Limb (tissue), 2 donors: ENCODE data around the gene PSMA4.
A peak's percentile ranks its signal among the peaks of the same experiment; 100 is the strongest.
"Not testable (repeated sequence)": the region's sequence is repeated elsewhere in the genome, so short reads cannot be mapped to it uniquely, and the experiment has no call there.

Experiments used
- DNase-seq, 2 donors: peaks; one replicate each; pipeline ENCODE4 v3.0.0-alpha.2; 2016; ENCODE audit errors: extremely low spot score in 2 of 2

PSMA4 gene

DNA sequence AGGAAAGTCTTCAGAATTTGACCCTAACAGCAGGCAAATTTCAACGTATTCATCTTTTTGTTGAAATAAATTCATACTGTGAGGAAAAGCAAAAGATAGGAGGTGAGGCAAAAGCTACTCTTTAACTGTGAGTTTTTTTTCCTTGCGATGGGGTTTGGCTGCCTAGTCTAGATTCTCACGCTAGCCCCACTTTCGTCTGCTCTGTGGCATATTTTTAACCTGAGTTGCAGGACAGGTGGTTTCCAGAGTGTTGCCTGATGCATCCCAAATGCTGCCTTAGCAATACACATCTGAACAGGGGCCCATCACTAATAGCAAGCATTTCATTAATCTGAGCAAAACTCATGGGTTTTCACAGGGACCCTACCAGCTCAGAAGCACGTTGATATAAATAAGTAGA, 11.7 kb downstream of the PSMA4 start:
- no peak for DNase-seq

DNA sequence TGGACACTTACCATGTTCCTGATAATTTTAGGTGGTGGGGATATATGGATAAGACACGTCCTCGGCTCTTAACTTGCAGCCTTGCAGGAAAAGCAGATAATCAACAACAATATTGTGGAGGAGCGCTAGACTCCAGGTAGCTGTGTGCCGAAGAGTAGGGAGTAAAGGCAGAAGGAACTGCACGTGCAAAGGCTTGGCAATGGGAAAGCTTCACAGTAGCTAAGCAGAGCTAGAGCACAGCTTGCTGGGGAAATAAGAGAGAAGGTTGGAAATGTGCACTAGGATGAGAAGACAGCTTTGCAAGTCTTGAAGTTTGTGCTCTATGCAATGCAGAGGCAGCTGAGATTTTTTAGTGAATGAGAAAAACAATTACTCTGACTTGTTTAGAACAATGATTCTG, 12.4 kb downstream of the PSMA4 start:
- DNase-seq, result no peak

DNA sequence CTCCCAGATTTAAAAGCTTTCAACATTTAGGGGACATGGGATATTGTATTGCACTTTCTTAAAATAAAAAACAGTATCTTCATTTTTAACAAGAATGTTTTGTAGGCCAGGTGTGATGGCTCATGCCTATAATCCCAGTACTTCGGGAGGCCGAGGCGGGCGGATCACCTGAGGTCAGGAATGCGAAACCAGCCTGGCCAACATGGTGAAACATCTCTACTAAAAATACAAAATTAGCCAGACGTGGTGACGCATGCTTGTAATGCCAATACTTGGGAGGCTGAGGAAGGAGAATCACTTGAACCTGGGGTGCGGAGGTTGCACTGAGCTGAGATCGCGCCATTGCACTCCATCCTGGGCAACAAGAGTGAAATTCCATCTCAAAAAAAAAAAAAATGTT, 20.0 kb downstream of the PSMA4 start:
- not testable (repeated sequence) for DNase-seq

DNA sequence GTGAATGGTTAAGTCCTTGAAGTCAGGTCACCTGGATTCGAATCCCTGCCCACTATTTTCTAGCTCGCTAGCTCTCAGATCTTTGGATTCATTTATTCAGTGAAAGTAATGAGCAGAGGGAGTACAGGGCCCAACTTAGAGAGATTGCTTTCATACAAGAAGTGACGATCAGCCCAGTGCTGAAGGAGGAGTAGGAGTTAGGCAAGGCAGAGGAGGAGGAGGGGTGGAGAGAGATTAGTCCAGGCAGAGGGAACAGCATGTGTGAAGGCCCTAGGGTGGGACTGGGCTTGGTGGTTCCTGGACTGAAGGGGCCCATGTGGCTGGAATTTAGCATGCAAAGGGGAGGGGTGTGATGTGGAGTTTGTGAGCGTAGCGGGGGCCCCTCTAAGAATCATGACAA, 21.2 kb downstream of the PSMA4 start:
- DNase-seq, result no peak

DNA sequence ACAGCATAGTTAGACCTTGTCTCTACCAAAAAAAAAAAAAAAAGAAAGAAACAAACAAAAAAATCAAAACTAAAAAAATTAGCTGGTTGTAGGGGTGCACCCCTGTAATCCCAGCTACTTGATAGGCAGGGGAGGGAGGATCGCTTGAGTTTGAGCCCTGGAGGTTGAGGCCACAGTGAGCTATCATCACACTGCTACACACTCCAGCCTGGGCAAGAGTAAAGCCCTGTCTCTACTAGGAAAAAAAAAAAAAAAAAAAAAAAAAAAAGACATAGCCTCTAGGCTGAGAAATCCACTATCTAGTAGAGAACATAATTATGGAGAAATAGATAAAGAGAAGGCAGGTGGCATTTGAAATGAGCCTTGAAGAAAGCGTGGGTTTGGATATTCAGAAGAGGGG, 22.8 kb downstream of the PSMA4 start:
- no peak for DNase-seq

DNA sequence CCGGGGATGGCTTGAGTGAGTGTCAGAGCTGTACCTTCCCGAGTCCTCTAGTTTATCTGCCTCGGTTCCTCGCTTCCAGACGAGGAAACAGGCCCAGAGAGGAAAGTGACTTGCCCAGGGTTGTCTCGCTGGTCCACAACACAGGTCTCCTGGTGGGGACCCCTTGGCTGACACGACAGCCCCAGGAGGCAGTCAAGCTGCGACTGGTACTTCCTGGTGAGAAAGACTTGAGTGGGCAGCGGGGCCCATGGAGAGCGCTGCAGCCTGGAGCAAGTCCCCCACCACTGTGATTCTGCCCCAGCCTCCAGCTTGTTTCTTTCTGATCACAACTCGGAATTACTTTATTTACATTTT, 24.5 kb downstream of the PSMA4 start:
- no peak for DNase-seq

DNA sequence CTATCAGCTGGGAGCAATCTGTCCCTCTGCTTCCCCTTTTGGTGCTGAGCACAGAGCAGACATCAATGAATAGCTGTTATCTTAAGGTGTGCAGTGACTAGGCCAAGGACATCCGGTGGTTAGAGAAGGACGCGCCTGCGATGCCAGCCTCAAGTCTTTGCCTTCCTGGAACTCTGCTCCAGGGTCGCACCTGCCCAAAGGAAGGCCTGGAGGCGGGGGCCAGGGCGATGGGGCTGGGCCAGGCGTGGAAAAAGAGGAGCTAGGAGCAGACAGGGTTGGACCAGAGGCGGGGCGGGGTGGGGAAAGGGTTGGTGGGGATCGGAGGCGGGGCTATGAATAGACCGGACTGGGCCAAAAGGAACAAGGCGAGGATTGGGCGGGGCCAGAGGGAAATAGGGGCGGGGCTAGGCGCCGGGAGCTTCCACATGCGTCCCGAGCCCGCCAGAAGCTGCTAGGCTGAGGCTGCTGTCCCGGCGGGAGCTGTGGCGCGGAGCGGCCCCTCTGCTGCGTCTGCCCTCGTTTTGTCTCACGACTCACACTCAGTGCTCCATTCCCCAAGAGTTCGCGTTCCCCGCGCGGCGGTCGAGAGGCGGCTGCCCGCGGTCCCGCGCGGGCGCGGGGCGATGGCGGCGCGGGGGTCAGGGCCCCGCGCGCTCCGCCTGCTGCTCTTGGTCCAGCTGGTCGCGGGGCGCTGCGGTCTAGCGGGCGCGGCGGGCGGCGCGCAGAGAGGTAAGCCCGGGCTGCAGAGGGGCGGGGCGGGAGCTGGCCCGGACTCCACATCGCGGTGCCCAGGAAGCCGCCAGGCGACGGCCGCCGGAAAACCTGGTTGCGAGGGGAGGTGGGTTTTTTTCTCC, 25.1 kb downstream of the PSMA4 start, which contains the start of gene CHRNA5:
Gene CHRNA5, plus strand, starts transcription at position 424 of the 854 bp plus-strand sequence. Its CDS starts 200 bp downstream, at position 624.
- DNase-seq, result peak; percentile 81 to 95

DNA sequence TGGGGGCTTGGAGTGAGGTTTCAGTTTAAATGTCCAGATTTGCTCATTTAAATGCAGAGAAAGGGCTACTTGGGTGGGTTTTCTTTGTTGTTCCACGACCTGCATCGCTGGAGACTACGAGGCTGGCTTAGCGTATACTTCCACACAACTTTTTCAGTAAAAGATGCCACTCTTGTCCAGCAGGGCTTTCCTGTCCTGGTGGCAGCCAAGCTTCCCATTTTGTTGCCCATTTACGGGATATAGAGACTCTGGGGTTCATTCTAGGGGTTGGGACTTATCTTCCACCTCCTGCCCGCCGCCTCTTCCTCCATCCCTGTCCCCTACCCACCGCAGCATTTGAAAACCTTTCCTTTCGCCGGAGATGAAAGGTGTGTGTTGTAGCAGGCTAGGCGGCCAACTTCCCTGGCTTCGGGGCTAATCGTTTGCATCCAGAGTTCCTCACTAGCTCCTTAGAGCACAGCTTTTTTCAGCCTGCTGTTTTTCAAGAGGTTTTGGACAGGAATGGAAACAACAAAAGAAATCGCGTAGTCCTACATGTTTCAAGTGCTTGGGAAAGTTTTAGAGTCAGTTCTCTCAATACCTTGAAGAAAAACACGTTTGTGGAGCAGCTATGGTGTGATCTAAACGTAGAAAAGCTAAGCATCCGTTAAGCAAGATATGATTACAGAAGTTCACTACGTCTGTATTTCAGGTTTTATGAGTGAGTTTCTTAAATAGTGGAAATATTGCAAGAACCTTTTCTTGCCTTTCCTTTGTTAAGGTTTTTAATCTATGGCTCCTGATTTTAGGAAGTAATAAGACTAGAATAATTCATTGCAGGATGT, 25.9 kb downstream of the PSMA4 start:
- peak in 1 of 2 donors; percentile 39 for DNase-seq

DNA sequence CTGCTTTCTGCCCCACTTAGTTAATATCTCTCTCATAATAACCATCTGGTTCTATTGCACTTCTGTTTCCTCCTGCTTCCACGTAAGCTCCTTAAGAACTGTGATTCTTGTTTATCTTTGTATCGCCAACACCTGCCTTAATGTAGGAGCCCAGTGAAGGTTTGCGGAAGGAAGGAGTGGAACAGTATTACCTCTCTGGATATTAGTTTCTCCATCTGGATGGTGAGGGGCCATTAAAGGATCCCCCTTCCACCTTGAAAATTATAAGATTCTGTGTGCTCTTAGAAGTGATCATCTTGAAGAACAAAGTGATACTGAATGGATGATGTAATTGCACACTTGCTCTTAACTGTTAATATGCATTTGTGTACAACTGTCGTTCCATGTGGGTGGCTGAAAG, 27.3 kb downstream of the PSMA4 start:
- DNase-seq, result no peak

DNA sequence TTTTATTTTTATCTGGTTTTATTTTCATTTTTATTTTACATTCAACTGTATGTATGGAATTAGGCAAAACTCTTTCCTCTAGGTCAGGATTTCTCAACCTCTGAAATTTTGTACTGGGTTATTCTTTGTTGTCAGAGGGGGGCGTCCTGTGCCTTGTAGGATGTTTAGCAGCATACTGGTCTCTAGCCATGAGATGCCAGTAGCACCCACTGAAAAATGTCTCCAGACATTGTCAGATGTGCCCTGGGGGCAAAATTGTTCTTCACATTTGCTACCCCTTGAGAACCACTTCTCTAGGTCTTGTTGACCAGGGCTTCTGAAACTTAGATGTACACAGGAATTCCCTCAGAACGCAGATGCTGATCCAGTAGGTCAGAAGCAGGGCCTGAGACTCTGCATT, 30.5 kb downstream of the PSMA4 start:
- DNase-seq, result no peak

DNA sequence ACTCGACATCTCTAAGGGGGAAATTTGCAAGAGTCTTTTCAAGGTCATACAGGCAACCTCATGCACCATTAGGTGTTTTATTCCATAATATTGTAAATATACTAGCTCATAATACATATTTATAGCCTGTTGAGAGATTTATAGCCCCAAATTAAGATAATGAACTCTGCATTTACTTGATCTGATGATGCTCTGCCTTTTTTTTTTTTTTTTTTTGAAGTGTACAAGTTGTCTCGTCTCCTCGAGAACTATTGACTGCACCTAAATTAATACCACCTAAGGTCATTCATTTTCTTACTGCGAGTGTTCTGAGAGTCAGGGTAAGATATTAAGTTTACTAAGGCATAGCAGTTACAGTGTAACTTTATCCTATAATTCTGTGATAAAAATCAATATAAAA, 31.1 kb downstream of the PSMA4 start:
- DNase-seq, result no peak

DNA sequence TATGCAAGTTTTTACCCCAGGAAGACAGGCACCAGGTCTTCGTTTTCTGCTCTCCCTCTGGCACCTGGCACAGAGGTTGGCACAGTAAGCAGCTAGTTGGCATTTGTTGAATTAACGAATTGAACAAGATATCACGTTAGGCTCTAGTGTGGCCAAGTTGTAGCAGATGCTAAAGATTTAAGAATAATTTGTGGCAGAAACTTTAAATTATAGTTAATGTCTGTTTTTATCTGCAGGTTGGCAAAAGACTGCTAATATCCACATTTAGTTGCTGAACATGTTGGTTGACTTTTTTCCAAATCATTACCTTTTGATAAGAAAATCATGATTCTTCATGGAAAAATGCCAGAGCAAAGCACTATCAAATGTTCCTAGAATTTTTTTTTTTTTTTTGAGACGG, 33.2 kb downstream of the PSMA4 start:
- DNase-seq, result no peak

DNA sequence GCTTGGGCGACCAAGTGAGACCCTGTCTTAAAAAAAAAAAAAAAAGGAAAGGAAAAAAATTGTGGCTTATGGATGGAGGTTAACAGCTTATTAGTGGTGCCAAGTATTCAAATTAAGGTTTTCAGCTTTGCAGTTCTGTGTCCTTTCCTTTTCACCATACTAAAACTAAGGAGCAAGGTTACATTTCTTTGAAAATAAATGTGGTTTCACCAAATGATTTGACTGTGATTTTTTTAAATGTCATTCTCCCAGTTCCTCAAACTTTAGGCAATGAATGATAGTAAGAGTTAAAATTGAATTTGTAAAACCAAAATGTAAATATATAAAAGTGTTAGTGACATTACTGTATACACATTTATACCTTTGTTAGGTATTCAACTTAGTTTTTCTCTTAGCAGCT, 34.7 kb downstream of the PSMA4 start:
- DNase-seq, result no peak

DNA sequence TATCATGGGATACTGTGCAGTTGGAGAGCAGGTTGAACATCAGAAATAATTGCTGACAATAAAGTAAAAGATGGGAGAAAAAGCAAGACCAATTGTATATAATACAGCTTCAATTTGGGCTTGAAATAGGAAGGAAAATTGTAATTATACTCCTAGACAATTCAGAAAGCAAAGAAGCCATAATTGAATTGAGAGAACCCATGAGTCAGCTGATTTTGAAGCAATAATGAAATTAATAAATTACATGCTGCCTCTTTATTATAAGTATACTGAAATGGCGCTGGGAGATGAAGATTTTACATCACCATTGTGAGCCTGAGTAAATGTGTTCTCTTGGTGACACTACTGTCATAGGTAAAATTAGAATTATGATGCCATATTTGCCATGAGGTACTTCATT, 57.3 kb downstream of the PSMA4 start:
- DNase-seq, result no peak

DNA sequence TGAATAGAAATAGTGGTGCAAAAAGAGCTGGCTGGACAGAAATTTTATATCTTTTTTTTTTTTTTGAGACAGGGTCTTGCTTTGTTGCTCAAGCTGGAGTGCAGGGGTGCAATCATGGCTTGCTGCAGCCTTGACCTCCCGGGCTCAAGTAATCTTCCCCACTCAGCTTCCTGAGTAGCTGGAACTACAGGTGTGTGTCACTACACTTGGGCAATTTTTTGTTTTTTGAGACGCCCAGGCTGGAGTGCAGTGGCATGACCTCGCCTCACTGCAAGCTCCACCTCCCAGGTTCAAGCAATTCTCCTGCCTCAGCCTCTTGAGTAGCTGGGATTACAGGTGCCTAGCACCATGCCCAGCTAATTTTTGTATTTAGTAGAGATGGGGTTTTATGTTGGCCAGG, 58.1 kb downstream of the PSMA4 start:
- no peak for DNase-seq

DNA sequence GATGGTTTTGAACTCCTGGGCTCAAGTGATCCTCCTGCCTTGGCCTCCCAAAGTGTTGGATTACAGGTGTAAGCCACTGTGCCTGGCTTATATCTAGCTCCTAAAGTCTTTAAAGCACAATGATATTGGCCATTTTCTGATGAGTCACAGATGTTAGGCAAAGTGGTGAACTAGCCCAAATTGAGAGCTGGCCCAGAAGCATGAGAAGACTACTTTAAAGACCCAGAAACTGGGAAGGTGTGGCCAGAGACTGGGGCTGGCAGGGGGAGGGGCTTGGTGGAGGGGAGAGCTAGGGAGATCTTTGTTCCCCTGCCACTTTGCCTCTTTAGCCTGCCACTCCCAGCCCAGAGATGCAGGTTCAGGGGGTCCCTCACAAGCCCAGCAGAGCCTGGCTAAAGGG, 58.9 kb downstream of the PSMA4 start:
- DNase-seq, result no peak
